Measurements from ENCODE around the gene SYT9. TPM values are rescaled to one million over a fixed set of nuclear protein-coding genes. Genes with fewer than 3 reads are reported as not detected.

Gene SYT9
- total and polyA plus RNA-seq, 10 of the 15 experiments (the other 5 are each of a cell fraction or from before 2014, with no cell fraction given) = 0.03 TPM; not detected in 9

DNA sequence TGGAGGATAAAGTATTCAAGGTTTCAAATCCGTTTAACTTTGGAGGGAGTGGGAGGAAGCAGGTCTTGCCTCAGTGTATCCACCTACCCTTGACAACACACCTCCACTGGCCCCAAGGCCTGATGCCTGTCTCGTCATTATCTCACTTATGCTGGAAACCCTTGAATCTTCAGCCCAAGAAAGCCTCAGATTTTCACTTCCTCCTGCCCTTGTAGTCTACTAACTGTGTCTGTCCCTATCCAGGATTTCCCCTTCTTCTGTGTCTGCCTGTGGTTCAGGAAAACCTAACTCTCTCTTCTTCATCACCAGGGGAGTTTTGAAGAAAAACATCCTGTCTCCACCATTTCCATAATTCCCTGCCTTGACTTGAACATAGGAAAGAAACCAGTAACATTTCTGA lies 56.1 kb downstream of the SYT9 start:
- H3K9ac ChIP-seq (ENCODE audit: control insufficient read depth, insufficient read depth, low read length) = no peak overlapping the region
- H3K36me3 ChIP-seq (ENCODE audit: control insufficient read depth in 2 of 2, insufficient read depth in 2 of 2, low read length in 1 of 2) = no peaks in the 10 kb centered on the region
- H2AFZ ChIP-seq (ENCODE audit: control insufficient read depth, low read depth, low read length) = no peak overlapping the region
- peak; percentile 56 for FAIRE-seq
- WGBS (ENCODE audit: insufficient coverage, insufficient replicate concordance, low lambda C conversion rate, missing lambda C conversion rate) = 0% methylated on average over 2 of the region's 2 CpGs
- intact Hi-C loops (cut with micrococcal nuclease; ENCODE audit: unreplicated experiment) = no loop called here
- peak; percentile 21 for DNase-seq (ENCODE audit: low read depth, low spot score)
- no peak overlapping the region for H3K4me3 ChIP-seq
- no peak overlapping the region for H3K27ac ChIP-seq (ENCODE audit: control insufficient read depth, insufficient read depth)
- ChIA-PET POLR2A (no interaction called here), SMC1A (ENCODE audit: uncharacterized antibody, unreplicated experiment) (no interaction called here), CTCF (no interaction called here), RAD21 (ENCODE audit: unreplicated experiment) (no interaction called here)
- no peak overlapping the region; the same call in 1 of the 2 replicates for H3K4me2 ChIP-seq (ENCODE audit: control insufficient read depth, insufficient read depth)
- no peaks in the 10 kb centered on the region; the same call in 1 of the 2 replicates for H3K4me1 ChIP-seq (ENCODE audit: control insufficient read depth, insufficient read depth, low read length)
- no peaks in the 10 kb centered on the region for H3K79me2 ChIP-seq (ENCODE audit: control insufficient read depth, insufficient read depth, low read length)
- no peaks in the 10 kb centered on the region for H3K9me3 ChIP-seq (replicated peaks; ENCODE audit: control insufficient read depth, insufficient read depth, low read length)
- no peaks in the 10 kb centered on the region for H4K20me1 ChIP-seq (ENCODE audit: control insufficient read depth, insufficient read depth)
- in situ Hi-C loops (cut with MboI) = no loop called here
- no peaks in the 10 kb centered on the region for H3K27me3 ChIP-seq (replicated peaks in 1 of 2; ENCODE audit: control insufficient read depth in 2 of 2, insufficient read depth in 2 of 2, low read length in 1 of 2)
- BruUV-seq (replicated peaks) = no TSS peak
- peak; percentile 80 for ATAC-seq
- TF ChIP-seq CHD2 (IDR thresholded peaks at IDR 0.05; ENCODE audit: borderline replicate concordance, low read depth, low read length) (no peak), GATAD2B (conservative IDR thresholded peaks at IDR 0.05; ENCODE audit: low read depth) (no peak), PAX8 (IDR thresholded peaks at IDR 0.05) (no peak), ESRRA (IDR thresholded peaks at IDR 0.05; ENCODE audit: low read length) (no peak), CBFB (IDR thresholded peaks at IDR 0.05; ENCODE audit: low read depth) (no peak), ZNF24 (IDR thresholded peaks at IDR 0.05) (no peak), MTA3 (IDR thresholded peaks at IDR 0.05; ENCODE audit: borderline replicate concordance, low read length) (no peak), ZNF384 (IDR thresholded peaks at IDR 0.05; ENCODE audit: borderline replicate concordance, low read depth, low read length) (no peak), JUND (IDR thresholded peaks at IDR 0.05; ENCODE audit: low read depth, low read length) (no peak), RUNX3 (IDR thresholded peaks at IDR 0.05; ENCODE audit: low read length) (peak; percentile 57), CBX3 (IDR thresholded peaks at IDR 0.05; ENCODE audit: borderline replicate concordance, low read depth) (no peak), ZNF207 (IDR thresholded peaks at IDR 0.05; ENCODE audit: borderline replicate concordance) (no peak), RFX5 (IDR thresholded peaks at IDR 0.05; ENCODE audit: low read depth, low read length) (no peak), NKRF (conservative IDR thresholded peaks at IDR 0.05) (no peak), TCF3 (IDR thresholded peaks at IDR 0.05; ENCODE audit: borderline replicate concordance, insufficient read depth, low read depth, low read length) (no peak)
- TF ChIP-seq, protein P1, sequence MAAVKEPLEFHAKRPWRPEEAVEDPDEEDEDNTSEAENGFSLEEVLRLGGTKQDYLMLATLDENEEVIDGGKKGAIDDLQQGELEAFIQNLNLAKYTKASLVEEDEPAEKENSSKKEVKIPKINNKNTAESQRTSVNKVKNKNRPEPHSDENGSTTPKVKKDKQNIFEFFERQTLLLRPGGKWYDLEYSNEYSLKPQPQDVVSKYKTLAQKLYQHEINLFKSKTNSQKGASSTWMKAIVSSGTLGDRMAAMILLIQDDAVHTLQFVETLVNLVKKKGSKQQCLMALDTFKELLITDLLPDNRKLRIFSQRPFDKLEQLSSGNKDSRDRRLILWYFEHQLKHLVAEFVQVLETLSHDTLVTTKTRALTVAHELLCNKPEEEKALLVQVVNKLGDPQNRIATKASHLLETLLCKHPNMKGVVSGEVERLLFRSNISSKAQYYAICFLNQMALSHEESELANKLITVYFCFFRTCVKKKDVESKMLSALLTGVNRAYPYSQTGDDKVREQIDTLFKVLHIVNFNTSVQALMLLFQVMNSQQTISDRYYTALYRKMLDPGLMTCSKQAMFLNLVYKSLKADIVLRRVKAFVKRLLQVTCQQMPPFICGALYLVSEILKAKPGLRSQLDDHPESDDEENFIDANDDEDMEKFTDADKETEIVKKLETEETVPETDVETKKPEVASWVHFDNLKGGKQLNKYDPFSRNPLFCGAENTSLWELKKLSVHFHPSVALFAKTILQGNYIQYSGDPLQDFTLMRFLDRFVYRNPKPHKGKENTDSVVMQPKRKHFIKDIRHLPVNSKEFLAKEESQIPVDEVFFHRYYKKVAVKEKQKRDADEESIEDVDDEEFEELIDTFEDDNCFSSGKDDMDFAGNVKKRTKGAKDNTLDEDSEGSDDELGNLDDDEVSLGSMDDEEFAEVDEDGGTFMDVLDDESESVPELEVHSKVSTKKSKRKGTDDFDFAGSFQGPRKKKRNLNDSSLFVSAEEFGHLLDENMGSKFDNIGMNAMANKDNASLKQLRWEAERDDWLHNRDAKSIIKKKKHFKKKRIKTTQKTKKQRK (IDR thresholded peaks at IDR 0.05; ENCODE audit: low read depth, low read length) = no peak
- TF ChIP-seq, protein P2, sequence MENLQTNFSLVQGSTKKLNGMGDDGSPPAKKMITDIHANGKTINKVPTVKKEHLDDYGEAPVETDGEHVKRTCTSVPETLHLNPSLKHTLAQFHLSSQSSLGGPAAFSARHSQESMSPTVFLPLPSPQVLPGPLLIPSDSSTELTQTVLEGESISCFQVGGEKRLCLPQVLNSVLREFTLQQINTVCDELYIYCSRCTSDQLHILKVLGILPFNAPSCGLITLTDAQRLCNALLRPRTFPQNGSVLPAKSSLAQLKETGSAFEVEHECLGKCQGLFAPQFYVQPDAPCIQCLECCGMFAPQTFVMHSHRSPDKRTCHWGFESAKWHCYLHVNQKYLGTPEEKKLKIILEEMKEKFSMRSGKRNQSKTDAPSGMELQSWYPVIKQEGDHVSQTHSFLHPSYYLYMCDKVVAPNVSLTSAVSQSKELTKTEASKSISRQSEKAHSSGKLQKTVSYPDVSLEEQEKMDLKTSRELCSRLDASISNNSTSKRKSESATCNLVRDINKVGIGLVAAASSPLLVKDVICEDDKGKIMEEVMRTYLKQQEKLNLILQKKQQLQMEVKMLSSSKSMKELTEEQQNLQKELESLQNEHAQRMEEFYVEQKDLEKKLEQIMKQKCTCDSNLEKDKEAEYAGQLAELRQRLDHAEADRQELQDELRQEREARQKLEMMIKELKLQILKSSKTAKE (IDR thresholded peaks at IDR 0.05; ENCODE audit: low read depth, poor library complexity, severe bottlenecking) = peak; percentile 31
- TF ChIP-seq, protein P3, sequence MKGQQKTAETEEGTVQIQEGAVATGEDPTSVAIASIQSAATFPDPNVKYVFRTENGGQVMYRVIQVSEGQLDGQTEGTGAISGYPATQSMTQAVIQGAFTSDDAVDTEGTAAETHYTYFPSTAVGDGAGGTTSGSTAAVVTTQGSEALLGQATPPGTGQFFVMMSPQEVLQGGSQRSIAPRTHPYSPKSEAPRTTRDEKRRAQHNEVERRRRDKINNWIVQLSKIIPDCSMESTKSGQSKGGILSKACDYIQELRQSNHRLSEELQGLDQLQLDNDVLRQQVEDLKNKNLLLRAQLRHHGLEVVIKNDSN (IDR thresholded peaks at IDR 0.05; ENCODE audit: borderline replicate concordance, extremely low read length, insufficient read depth, low read depth, low read length) = no peak

Data from GM12878 (cell line).